ENCODE measurements around the gene PBOV1.

DNA sequence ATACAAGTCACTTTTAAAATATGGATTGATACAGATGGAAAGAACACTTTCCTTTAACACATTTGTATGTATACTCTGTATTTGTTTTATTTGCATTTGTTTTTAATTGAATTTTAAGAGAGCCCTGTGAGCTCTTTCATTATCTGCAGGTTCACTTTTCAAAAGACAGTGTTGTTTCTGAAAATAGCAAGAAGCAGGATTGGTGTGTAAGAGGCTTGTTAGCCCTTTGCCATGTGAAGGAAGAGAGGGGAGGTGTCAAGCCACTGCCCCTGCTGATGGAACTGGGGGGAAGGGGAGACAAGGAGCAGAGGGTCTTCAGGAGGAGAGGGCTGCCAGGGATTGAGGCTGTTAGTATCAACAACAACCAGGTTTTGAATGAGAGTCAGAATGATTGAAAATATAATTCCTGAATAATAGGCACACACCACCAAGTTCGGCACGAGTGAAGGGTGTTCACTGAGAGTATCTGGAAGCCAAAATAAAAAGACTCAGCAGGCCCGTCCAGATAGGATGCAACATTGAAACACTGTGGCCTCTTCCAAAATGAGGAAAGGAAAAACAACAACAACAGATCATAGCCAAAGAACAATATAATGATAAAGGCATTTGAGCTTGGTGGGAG, 12.6 kb upstream of the PBOV1 start:
- TF ChIP-seq, protein P1, sequence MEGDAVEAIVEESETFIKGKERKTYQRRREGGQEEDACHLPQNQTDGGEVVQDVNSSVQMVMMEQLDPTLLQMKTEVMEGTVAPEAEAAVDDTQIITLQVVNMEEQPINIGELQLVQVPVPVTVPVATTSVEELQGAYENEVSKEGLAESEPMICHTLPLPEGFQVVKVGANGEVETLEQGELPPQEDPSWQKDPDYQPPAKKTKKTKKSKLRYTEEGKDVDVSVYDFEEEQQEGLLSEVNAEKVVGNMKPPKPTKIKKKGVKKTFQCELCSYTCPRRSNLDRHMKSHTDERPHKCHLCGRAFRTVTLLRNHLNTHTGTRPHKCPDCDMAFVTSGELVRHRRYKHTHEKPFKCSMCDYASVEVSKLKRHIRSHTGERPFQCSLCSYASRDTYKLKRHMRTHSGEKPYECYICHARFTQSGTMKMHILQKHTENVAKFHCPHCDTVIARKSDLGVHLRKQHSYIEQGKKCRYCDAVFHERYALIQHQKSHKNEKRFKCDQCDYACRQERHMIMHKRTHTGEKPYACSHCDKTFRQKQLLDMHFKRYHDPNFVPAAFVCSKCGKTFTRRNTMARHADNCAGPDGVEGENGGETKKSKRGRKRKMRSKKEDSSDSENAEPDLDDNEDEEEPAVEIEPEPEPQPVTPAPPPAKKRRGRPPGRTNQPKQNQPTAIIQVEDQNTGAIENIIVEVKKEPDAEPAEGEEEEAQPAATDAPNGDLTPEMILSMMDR (IDR thresholded peaks at IDR 0.05; ENCODE audit: poor library complexity), result no peak
- TF ChIP-seq EZH2 (IDR thresholded peaks at IDR 0.05; ENCODE audit: borderline replicate concordance), result no peak
